GM20000 (cell line): ENCODE data around the gene POLR2M.

ENCODE experiments used
- DNase-seq: peaks from one replicate; pipeline ENCODE4 v3.0.0; 2012; ENCODE audit warnings: low spot score
- CTCF ChIP-seq: IDR thresholded peaks from 2 replicates; pipeline ENCODE4 v1.5.1; 2012; ENCODE audit warnings: mild to moderate bottlenecking, control low read depth; ENCODE audit errors: extremely low read depth, missing control alignments

POLR2M gene

GRCh38 chr15:57692709-57693108, 13.8 kb upstream of the POLR2M start:
- no peak for DNase-seq
- TF ChIP-seq CTCF: no peak

GRCh38 chr15:57694279-57694678, 12.2 kb upstream of the POLR2M start:
- no peak for TF ChIP-seq CTCF
- no peak for DNase-seq

- no peak for TF ChIP-seq CTCF
These were observed 10.4 kb upstream of the POLR2M start for GRCh38 chr15:57696146-57696545.

GRCh38 chr15:57697588-57697987, 8.9 kb upstream of the POLR2M start:
- DNase-seq: no peak
- no peak for TF ChIP-seq CTCF

More at GRCh38 chr15:57696146-57696545, 10.4 kb upstream of the POLR2M start:
- no peak for DNase-seq

GRCh38 chr15:57698243-57698642, 8.3 kb upstream of the POLR2M start:
- TF ChIP-seq CTCF: no peak
- DNase-seq: no peak

GRCh38 chr15:57698991-57699390, 7.5 kb upstream of the POLR2M start:
- TF ChIP-seq CTCF: no peak

GRCh38 chr15:57703387-57703786, 3.1 kb upstream of the POLR2M start:
- no peak for TF ChIP-seq CTCF
- DNase-seq: no peak

More at GRCh38 chr15:57698991-57699390, 7.5 kb upstream of the POLR2M start:
- no peak for DNase-seq
